Breast epithelium (tissue), 4 donors: Measurements from ENCODE around the gene TECPR1. TPM values are rescaled to one million over a fixed set of nuclear protein-coding genes. Genes with fewer than 3 reads are reported as not detected.

Experiments used
- DNase-seq, 2 donors: peaks; one replicate each; pipeline ENCODE4 v3.0.0-alpha.2; 2019; ENCODE audit warnings: low spot score in 2 of 2
- H3K27ac ChIP-seq, 2 donors: fragments of 200-600 bp; sonication (generic) in 1 of 2; one replicate each; pipeline ENCODE4 v1.5.1; 2016 to 2019; ENCODE audit warnings: mild to moderate bottlenecking in 1 of 2
- H3K27me3 ChIP-seq, 2 donors: fragments of 200-600 bp; sonication (generic) in 1 of 2; one replicate each; pipeline versions ENCODE4 v1.5.1 to v1.6.0; 2017 to 2019; ENCODE audit warnings: control low read depth in 1 of 2, mild to moderate bottlenecking in 1 of 2
- H3K36me3 ChIP-seq: fragments of 200-600 bp; one replicate; pipeline ENCODE4 v1.5.1; 2019
- H3K4me1 ChIP-seq, 2 donors: fragments of 200-600 bp; sonication (generic); one replicate each; pipeline ENCODE4 v1.5.1; 2016 to 2019; ENCODE audit warnings: control low read depth in 1 of 2
- H3K4me3 ChIP-seq, 3 donors: fragments of 200-600 bp; sonication (generic); 1 replicate in 2 of 3; 2 replicates in 1 of 3; pipeline ENCODE4 v1.5.1; 2016 to 2019; ENCODE audit warnings: mild to moderate bottlenecking in 3 of 3, moderate library complexity in 2 of 3
- H3K9me3 ChIP-seq, 2 donors: fragments of 200-600 bp; sonication (generic) in 1 of 2; one replicate each; pipeline ENCODE4 v1.5.1; 2016 to 2019; ENCODE audit warnings: control low read depth in 1 of 2
- CTCF ChIP-seq, 3 donors: fragments of 450-650 bp; IDR thresholded peaks; one replicate each; pipeline ENCODE4 v1.5.1; 2016 to 2017; ENCODE audit warnings: antibody characterized with exemption in 3 of 3, mild to moderate bottlenecking in 3 of 3, moderate library complexity in 3 of 3
- POLR2A ChIP-seq: fragments of 450-650 bp; IDR thresholded peaks from one replicate; pipeline ENCODE4 v1.6.1; 2016; ENCODE audit warnings: antibody characterized with exemption, mild to moderate bottlenecking, moderate library complexity
- POLR2AphosphoS5 ChIP-seq, 3 donors: sonication (generic); formaldehyde crosslinking; IDR thresholded peaks; one replicate each; pipeline ENCODE4 v1.6.1; 2017; ENCODE audit warnings: antibody characterized with exemption in 3 of 3
- intact Hi-C: fragments of 100-400 bp; cut with DNase I; formaldehyde crosslinking; loops from one replicate; pipeline ENCODE4 v1.15.1; 2023; ENCODE audit warnings: low total_unique reads
- total RNA-seq, 3 donors: library from RNA; depleted of rRNA; stranded (reverse); fragments of >200 nt; gene quantifications; one replicate each; pipeline ENCODE4 v1.1.0, GENCODE V29; 2016

Gene TECPR1
- total RNA-seq, 3 donors from 2014 or later = 14.7 to 29.7 (median 28.8) TPM

- intact Hi-C loops = no loop called here
- Histone ChIP-seq H3K36me3 (no peaks in the 10 kb centered on the region), H3K4me1 (no peaks in the 10 kb centered on the region), H3K9me3 (no peaks in the 10 kb centered on the region), H3K27me3 (no peaks in the 10 kb centered on the region), H3K27ac (no peak overlapping the region), H3K4me3 (no peak overlapping the region)
- DNase-seq = no peak
- TF ChIP-seq POLR2AphosphoS5 (IDR thresholded peaks at IDR 0.05) (no peak), POLR2A (no peak), CTCF (IDR thresholded peaks at IDR 0.05) (no peak)
These were observed 20.4 kb downstream of the TECPR1 start for GRCh38 chr7:98231493-98232262.

- Histone ChIP-seq H3K27me3 (no peaks in the 10 kb centered on the region), H3K4me1 (no peaks in the 10 kb centered on the region), H3K9me3 (no peaks in the 10 kb centered on the region), H3K36me3 (no peaks in the 10 kb centered on the region), H3K4me3 (no peak overlapping the region), H3K27ac (no peak overlapping the region)
- DNase-seq = no peak
- TF ChIP-seq POLR2A (no peak), POLR2AphosphoS5 (IDR thresholded peaks at IDR 0.05) (no peak), CTCF (IDR thresholded peaks at IDR 0.05) (no peak)
- intact Hi-C loops = no loop called here
These were observed 21.1 kb downstream of the TECPR1 start for GRCh38 chr7:98230746-98231471.

DNA sequence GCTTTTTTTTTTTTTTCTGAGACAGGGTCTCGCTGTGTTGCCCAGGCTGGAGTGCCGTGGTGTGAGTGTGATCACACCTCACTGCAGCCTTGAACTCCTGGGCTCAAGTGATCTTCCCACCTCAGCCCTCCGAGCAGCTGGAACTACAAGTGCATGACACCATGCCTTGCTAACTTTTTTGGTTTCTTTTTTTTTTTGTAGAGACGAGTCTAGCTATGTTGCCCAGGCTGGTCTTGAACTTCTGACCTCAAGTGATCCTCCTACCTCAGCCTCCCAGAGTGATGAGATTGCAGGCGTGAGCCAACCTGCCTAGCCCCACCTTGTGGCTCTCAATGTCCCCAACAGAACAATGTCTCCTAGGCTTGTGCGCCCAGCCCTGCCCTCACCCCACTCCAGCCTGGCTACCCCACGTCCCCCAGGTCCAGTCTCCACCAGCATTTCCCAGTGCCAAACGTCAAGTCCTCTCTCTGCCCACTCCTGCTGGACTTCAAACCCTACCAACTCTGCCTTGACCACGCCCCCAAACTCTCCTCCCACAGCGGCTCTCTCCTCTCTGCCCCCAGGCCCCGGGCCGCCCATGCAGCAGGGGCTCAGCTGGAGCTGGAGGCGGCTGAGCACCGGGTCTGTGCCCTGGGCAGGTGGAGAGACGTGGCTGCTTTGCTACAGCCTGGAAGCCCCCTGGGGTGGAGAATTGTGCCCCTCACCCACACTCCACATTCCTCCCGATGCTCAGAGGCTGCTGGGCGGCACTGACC lies 21.9 kb downstream of the TECPR1 start:
- Histone ChIP-seq H3K27ac (no peak overlapping the region), H3K4me1 (no peaks in the 10 kb centered on the region), H3K36me3 (no peaks in the 10 kb centered on the region), H3K4me3 (no peak overlapping the region), H3K9me3 (no peaks in the 10 kb centered on the region), H3K27me3 (no peaks in the 10 kb centered on the region)
- TF ChIP-seq CTCF (IDR thresholded peaks at IDR 0.05) (no peak), POLR2A (no peak), POLR2AphosphoS5 (IDR thresholded peaks at IDR 0.05) (no peak)
- no peak for DNase-seq
- intact Hi-C loops = no loop called here

GRCh38 chr7:98229441-98229840 lies 22.6 kb downstream of the TECPR1 start:
- H3K9me3 ChIP-seq = no peaks in the 10 kb centered on the region
- no peak overlapping the region for H3K27ac ChIP-seq
- no peaks in the 10 kb centered on the region for H3K27me3 ChIP-seq
- H3K36me3 ChIP-seq = no peaks in the 10 kb centered on the region
- no peak overlapping the region for H3K4me3 ChIP-seq
- TF ChIP-seq POLR2AphosphoS5 (IDR thresholded peaks at IDR 0.05) = no peak
- TF ChIP-seq POLR2A = no peak
- no peak for TF ChIP-seq CTCF (IDR thresholded peaks at IDR 0.05)
- no peaks in the 10 kb centered on the region for H3K4me1 ChIP-seq
- intact Hi-C loops = no loop called here
- no peak for DNase-seq
